Lower leg skin (tissue), 3 donors: ENCODE results near the gene GALM.

Source experiments
- POLR2A ChIP-seq, 2 donors: fragments of 450-650 bp; IDR thresholded peaks; one replicate each; pipeline ENCODE4 v1.6.1; 2016 to 2017; ENCODE audit warnings: antibody characterized with exemption in 2 of 2, mild to moderate bottlenecking in 1 of 2, moderate library complexity in 1 of 2
- TF ChIP-seq, protein P1 (sequence below), 3 donors: fragments of 450-650 bp; IDR thresholded peaks; one replicate each; pipeline ENCODE4 v1.5.1; 2016; ENCODE audit warnings: antibody characterized with exemption in 3 of 3, mild to moderate bottlenecking in 3 of 3, moderate library complexity in 2 of 3

DNA sequence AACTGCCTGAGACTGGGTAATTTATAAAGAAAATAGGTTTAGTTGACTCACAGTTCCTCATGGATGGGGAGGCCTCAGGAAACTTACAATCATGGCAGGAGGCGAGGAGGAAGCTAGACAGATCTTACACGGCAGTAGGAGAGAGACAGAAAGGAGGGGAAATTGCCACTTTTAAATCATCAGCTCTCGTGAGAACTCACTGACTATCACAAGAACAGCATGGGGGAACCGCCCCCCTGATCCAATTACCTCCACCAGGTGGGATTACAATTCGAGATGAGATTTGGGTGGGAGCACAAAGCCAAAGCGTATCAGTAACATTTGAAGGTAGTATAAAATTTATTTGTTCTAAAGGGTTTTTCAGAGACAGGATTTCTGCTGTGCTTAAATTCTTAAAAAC is 5.4 kb downstream of the GALM start:
- TF ChIP-seq, protein P1, sequence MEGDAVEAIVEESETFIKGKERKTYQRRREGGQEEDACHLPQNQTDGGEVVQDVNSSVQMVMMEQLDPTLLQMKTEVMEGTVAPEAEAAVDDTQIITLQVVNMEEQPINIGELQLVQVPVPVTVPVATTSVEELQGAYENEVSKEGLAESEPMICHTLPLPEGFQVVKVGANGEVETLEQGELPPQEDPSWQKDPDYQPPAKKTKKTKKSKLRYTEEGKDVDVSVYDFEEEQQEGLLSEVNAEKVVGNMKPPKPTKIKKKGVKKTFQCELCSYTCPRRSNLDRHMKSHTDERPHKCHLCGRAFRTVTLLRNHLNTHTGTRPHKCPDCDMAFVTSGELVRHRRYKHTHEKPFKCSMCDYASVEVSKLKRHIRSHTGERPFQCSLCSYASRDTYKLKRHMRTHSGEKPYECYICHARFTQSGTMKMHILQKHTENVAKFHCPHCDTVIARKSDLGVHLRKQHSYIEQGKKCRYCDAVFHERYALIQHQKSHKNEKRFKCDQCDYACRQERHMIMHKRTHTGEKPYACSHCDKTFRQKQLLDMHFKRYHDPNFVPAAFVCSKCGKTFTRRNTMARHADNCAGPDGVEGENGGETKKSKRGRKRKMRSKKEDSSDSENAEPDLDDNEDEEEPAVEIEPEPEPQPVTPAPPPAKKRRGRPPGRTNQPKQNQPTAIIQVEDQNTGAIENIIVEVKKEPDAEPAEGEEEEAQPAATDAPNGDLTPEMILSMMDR (IDR thresholded peaks at IDR 0.05): no peak
- TF ChIP-seq POLR2A (IDR thresholded peaks at IDR 0.05): no peak
